Tibial nerve (tissue), 4 donors: ENCODE measurements around the gene SNX13. TPM values are rescaled to one million over a fixed set of nuclear protein-coding genes. Genes with fewer than 3 reads are reported as not detected.

Source experiments
- DNase-seq, 2 donors: peaks; one replicate each; pipeline ENCODE4 v3.0.0-alpha.2; 2019; ENCODE audit warnings: low spot score in 2 of 2
- H3K27ac ChIP-seq, 4 donors: fragments of 200-600 bp; sonication (generic) in 3 of 4; one replicate each; pipeline ENCODE4 v1.5.1; 2017 to 2019; ENCODE audit warnings: mild to moderate bottlenecking in 1 of 4
- H3K27me3 ChIP-seq, 2 donors: fragments of 200-600 bp; sonication (generic) in 1 of 2; one replicate each; pipeline versions ENCODE4 v1.5.1 to v1.6.0; 2017 to 2019
- H3K36me3 ChIP-seq, 3 donors: fragments of 200-600 bp; sonication (generic); one replicate each; pipeline ENCODE4 v1.5.1; 2018 to 2019
- H3K4me1 ChIP-seq, 4 donors: fragments of 200-600 bp; sonication (generic) in 3 of 4; one replicate each; pipeline ENCODE4 v1.5.1; 2017 to 2019
- H3K4me3 ChIP-seq, 4 donors: fragments of 200-600 bp; sonication (generic) in 3 of 4; one replicate each; pipeline ENCODE4 v1.5.1; 2017 to 2019; ENCODE audit warnings: mild to moderate bottlenecking in 1 of 4, moderate library complexity in 1 of 4
- H3K9me3 ChIP-seq, 4 donors: fragments of 200-600 bp; sonication (generic) in 3 of 4; one replicate each; pipeline ENCODE4 v1.5.1; 2017 to 2019
- EP300 ChIP-seq, 2 donors: sonication (generic); formaldehyde crosslinking; IDR thresholded peaks; one replicate each; pipeline ENCODE4 v1.6.1; 2017; ENCODE audit warnings: antibody characterized with exemption in 2 of 2, mild to moderate bottlenecking in 1 of 2
- POLR2A ChIP-seq, 2 donors: fragments of 450-650 bp; IDR thresholded peaks; one replicate each; pipeline ENCODE4 v1.6.1; 2017; ENCODE audit warnings: antibody characterized with exemption in 2 of 2, mild to moderate bottlenecking in 2 of 2, moderate library complexity in 2 of 2
- whole genome bisulfite sequencing, 2 donors: methylation state at CpG; one replicate each; pipeline ENCODE4 v1.1.5; 2018; 5-methylcytosine and 5-hydroxymethylcytosine counted together
- total RNA-seq, 4 donors: library from RNA; depleted of rRNA; stranded (reverse); fragments of >200 nt; gene quantifications; one replicate each; pipeline ENCODE4 v1.1.0, GENCODE V29; 2016
- TF ChIP-seq, protein P1 (sequence below), 5 experiments: fragments of 200-600 bp in 3 of 5; fragments of 450-650 bp in 2 of 5; sonication (generic) in 3 of 5; IDR thresholded peaks; one replicate each; pipeline ENCODE4 v1.5.1; 2016 to 2019; ENCODE audit warnings: antibody characterized with exemption in 5 of 5, mild to moderate bottlenecking in 3 of 5, moderate library complexity in 2 of 5

Gene SNX13
- total RNA-seq, 4 donors from 2014 or later: 52.8 to 77.6 (median 58.9) TPM

DNA sequence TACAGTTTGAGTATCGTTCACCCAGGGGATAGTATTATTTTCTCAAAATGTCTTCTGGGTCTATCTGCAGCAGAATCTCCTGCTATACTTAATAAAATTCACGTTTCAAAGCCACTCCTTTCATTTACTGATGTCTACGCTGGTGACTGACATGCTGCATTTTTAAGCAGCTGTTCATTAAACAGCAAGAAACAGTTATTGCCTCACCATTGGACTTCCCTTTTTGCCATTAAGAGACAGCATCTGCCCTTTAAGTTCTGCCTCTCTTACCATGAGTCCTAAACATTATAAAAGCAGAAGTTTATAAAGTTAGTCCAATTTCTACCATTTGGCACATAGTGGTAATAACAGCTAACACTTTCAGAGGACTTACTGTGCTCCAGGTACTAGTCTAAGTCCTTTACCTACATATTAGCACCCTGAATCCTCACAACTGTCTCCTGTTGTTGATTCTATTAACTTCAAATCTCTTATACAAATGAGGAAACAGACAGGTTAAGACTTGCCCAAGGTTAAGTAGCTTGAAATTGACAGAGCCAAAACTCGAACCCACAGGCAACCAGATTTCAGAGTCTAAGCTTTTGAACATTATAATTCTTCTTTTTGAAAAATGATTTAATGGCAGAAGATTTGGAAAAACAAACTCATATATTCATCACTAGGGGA is 169.5 kb downstream of the SNX13 start:
- Histone ChIP-seq H3K9me3 (no peaks in the 10 kb centered on the region), H3K27me3 (no peaks in the 10 kb centered on the region), H3K27ac (no peak overlapping the region), H3K4me1 (peaks cover 0 to 26% (median 4%) of the 10 kb centered on the region in 4 donors), H3K36me3 (no peaks in the 10 kb centered on the region), H3K4me3 (no peak overlapping the region)
- WGBS, 2 donors: 74 to 77% methylated on average over 4 of the region's 4 CpGs
- no peak for TF ChIP-seq POLR2A (IDR thresholded peaks at IDR 0.05)
- TF ChIP-seq, protein P1, sequence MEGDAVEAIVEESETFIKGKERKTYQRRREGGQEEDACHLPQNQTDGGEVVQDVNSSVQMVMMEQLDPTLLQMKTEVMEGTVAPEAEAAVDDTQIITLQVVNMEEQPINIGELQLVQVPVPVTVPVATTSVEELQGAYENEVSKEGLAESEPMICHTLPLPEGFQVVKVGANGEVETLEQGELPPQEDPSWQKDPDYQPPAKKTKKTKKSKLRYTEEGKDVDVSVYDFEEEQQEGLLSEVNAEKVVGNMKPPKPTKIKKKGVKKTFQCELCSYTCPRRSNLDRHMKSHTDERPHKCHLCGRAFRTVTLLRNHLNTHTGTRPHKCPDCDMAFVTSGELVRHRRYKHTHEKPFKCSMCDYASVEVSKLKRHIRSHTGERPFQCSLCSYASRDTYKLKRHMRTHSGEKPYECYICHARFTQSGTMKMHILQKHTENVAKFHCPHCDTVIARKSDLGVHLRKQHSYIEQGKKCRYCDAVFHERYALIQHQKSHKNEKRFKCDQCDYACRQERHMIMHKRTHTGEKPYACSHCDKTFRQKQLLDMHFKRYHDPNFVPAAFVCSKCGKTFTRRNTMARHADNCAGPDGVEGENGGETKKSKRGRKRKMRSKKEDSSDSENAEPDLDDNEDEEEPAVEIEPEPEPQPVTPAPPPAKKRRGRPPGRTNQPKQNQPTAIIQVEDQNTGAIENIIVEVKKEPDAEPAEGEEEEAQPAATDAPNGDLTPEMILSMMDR (IDR thresholded peaks at IDR 0.05): no peak
- peak in 1 of 2 donors; percentile 61 for TF ChIP-seq EP300 (IDR thresholded peaks at IDR 0.05)
- no peak for DNase-seq

DNA sequence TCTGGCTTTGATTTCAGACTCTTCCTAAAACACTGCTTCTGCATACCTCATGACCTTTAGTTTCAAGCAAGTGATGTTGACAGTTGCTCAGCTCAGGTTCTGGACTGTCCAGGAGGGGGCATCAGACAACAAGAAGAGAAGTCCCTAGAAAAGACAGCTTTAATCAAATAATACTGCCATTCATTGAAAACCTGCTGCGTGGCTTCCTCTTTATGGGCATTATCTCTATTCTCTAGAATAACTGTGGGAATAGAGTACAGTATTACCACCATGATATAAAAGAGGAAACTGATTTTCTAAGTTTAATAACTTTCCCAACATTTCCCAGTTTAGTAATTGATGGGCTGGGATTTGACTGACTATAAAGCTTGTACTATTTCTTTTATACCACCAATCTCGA is 170.4 kb downstream of the SNX13 start:
- 22 to 26% methylated on average over 2 of the region's 2 CpGs for WGBS, 2 donors
- Histone ChIP-seq H3K4me1 (peaks cover 0 to 26% (median 4%) of the 10 kb centered on the region in 4 donors), H3K27me3 (no peaks in the 10 kb centered on the region), H3K4me3 (no peak overlapping the region), H3K27ac (no peak overlapping the region), H3K9me3 (no peaks in the 10 kb centered on the region), H3K36me3 (no peaks in the 10 kb centered on the region)
- TF ChIP-seq, protein P1 (IDR thresholded peaks at IDR 0.05): peak; percentile 45 to 68 (median 52)
- no peak for TF ChIP-seq EP300 (IDR thresholded peaks at IDR 0.05)
- DNase-seq: peak; percentile 36 to 83

DNA sequence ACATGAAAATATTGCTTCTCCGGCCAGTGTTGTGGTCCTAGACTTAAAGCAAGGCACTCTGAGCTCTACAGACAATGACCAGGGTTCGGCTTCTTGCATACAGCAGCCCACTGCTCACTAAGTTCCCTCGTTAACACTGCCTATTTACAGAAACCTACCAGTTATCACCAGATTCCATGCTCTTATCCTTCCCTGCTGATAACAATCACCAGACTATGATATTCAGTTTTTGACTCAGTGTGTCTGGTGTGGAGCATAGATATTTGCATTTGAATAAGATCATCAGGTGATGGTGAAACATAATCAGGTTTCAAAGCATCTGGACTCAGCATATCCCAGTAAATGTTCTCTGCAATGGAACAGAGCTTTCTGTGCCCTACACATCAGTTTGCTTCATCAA is 182.3 kb downstream of the SNX13 start:
- H3K4me1 ChIP-seq: no peaks in the 10 kb centered on the region
- no peak for DNase-seq
- peaks cover 0 to 8% (median 0%) of the 10 kb centered on the region in 4 donors for H3K9me3 ChIP-seq
- no peak for TF ChIP-seq EP300 (IDR thresholded peaks at IDR 0.05)
- TF ChIP-seq, protein P1 (IDR thresholded peaks at IDR 0.05): no peak
- 91 to 96% methylated on average over 3 of the region's 3 CpGs for WGBS, 2 donors
- no peak overlapping the region for H3K27ac ChIP-seq
- H3K27me3 ChIP-seq: no peaks in the 10 kb centered on the region
- peaks cover 0 to 9% (median 0%) of the 10 kb centered on the region in 3 donors for H3K36me3 ChIP-seq
- no peak overlapping the region for H3K4me3 ChIP-seq

DNA sequence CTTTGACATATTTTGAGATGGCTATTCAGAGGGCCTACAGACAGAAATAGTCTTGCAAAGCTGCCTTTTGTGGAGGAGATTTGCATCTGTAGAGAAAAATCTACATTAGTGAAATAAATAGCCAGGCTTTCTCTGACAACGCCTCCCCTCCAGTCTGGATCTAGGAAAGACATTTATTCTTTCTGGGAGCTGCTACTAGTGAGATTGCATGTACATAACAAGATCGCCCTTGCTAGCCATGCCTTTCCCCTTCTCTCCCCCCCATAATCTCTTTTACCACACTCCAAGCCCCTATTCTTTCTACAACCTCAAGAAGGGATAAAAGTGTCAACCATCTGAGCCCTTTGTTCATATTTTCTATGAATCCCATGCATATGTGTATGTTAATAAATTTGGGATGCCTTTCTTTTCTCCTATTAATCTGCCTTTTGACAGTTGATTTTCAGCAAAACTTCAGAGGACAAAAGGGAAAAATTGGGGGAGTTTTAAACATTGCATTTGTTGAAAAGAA is 194.2 kb downstream of the SNX13 start:
- Histone ChIP-seq H3K4me3 (no peak overlapping the region), H3K36me3 (no peaks in the 10 kb centered on the region), H3K9me3 (no peaks in the 10 kb centered on the region), H3K27me3 (no peaks in the 10 kb centered on the region), H3K27ac (no peak overlapping the region), H3K4me1 (no peaks in the 10 kb centered on the region)
- 75% methylated on average over 2 of the region's 2 CpGs for WGBS, 2 donors
- DNase-seq: no peak
- TF ChIP-seq EP300 (IDR thresholded peaks at IDR 0.05): no peak
- TF ChIP-seq, protein P1 (IDR thresholded peaks at IDR 0.05): no peak
- TF ChIP-seq POLR2A (IDR thresholded peaks at IDR 0.05): no peak

DNA sequence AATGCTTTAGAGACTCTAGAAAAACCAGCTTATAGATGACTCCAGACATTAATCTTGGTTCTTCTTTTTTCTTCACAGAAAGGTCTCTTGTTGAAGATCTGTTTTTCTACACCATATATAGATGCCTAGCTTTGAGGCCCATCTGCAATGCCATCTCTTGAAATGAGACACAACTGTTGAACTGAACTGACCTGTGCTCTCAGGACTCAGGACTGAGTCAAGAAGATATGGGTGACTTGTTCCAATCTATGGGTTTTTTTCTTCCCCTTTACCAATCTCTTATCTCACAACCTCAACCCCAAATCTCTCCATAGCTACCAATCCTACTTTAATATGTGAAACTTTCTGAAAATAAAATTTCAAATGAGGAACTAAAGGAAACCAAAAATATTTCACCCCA is 194.7 kb downstream of the SNX13 start:
- Histone ChIP-seq H3K27me3 (no peaks in the 10 kb centered on the region), H3K36me3 (no peaks in the 10 kb centered on the region), H3K27ac (no peak overlapping the region), H3K4me3 (no peak overlapping the region), H3K4me1 (no peaks in the 10 kb centered on the region), H3K9me3 (no peaks in the 10 kb centered on the region)
- TF ChIP-seq POLR2A (IDR thresholded peaks at IDR 0.05): no peak
- TF ChIP-seq, protein P1 (IDR thresholded peaks at IDR 0.05): no peak
- no peak for TF ChIP-seq EP300 (IDR thresholded peaks at IDR 0.05)
- DNase-seq: no peak
